HG03457 (cell line): ENCODE results near the gene BCL7A.
"Not testable (repeated sequence)": the region's sequence is repeated elsewhere in the genome, so short reads cannot be mapped to it uniquely, and the experiment has no call there.

Source experiments
- ATAC-seq: cut with Tn5 transposase; IDR thresholded peaks from one replicate; pipeline ENCODE4 v1.9.1; 2021; ENCODE audit warnings: moderate number of reproducible peaks; ENCODE audit not compliant: unreplicated experiment

BCL7A gene

GRCh38 chr12:122093098-122093883 lies 71.6 kb downstream of the BCL7A start:
- no peak for ATAC-seq

- no peak for ATAC-seq
These were observed 72.6 kb downstream of the BCL7A start for GRCh38 chr12:122094137-122094734.

- no peak for ATAC-seq
These were observed 73.3 kb downstream of the BCL7A start for GRCh38 chr12:122094735-122095631.

- no peak for ATAC-seq
These were observed 74.3 kb downstream of the BCL7A start for GRCh38 chr12:122096014-122096413.

- no peak for ATAC-seq
These were observed 75.0 kb downstream of the BCL7A start for GRCh38 chr12:122096591-122097149.

GRCh38 chr12:122097584-122097926 lies 75.9 kb downstream of the BCL7A start:
- no peak for ATAC-seq

- no peak for ATAC-seq
These were observed 76.5 kb downstream of the BCL7A start for GRCh38 chr12:122097927-122098756.

- ATAC-seq: no peak
These were observed 77.6 kb downstream of the BCL7A start for GRCh38 chr12:122099280-122099749.

- ATAC-seq: no peak
These were observed 78.2 kb downstream of the BCL7A start for GRCh38 chr12:122099856-122100255.

- no peak for ATAC-seq
These were observed 78.9 kb downstream of the BCL7A start for GRCh38 chr12:122100568-122100967.

GRCh38 chr12:122102331-122102730 lies 80.6 kb downstream of the BCL7A start:
- ATAC-seq: no peak

GRCh38 chr12:122104844-122105243 lies 83.2 kb downstream of the BCL7A start:
- ATAC-seq: no peak

- not testable (repeated sequence) for ATAC-seq
These were observed 83.8 kb downstream of the BCL7A start for GRCh38 chr12:122105496-122105895.

GRCh38 chr12:122106843-122107242 lies 85.2 kb downstream of the BCL7A start:
- ATAC-seq: no peak

GRCh38 chr12:122107261-122107660 lies 85.6 kb downstream of the BCL7A start:
- ATAC-seq: no peak

GRCh38 chr12:122111089-122111641 lies 89.5 kb downstream of the BCL7A start:
- no peak for ATAC-seq
